Measurements from ENCODE around the gene KRTAP5-5. TPM values are rescaled to one million over a fixed set of nuclear protein-coding genes. Genes with fewer than 3 reads are reported as not detected.

The KRTAP5-5 gene
- total and polyA plus RNA-seq, 2 of the 8 experiments (the other 6 are each of a cell fraction or from before 2014, with no cell fraction given) = 0.09 TPM; not detected in 1

DNA sequence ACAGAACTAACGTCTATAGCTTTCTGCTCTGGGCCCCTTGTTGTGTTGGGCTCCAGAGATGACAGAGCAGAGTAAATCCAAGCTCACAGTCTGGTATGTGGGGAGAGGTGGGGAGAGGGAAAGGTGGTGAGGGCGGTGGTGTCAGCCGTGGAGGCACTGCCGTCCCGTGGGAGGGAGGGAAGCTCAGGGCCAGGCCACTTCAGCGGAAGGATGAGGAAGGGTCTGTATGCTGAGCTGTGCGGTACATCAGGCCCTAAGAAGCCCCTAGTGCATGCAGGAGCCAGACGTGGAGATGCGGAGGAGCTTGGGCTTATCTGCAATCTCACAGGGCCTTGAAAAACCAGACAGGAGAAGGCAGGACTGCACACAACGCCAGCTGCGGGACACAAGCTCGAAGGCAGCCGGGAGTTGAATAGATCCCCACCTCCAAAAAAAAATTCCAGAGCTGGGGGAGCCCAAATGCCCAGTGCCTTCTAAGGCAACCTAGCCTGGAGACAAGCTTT, 1.5 kb downstream of the KRTAP5-5 start (continued):
- TF ChIP-seq SIN3A (conservative IDR thresholded peaks at IDR 0.05 in 1 of 2, IDR thresholded peaks at IDR 0.05 in 1 of 2; ENCODE audit: low read depth in 1 of 2, low read length in 2 of 2) (no peak), POLR2A (IDR thresholded peaks at IDR 0.05; ENCODE audit: control extremely low read depth in 1 of 2, low read depth in 2 of 2, low read length in 2 of 2) (no peak), SIX5 (IDR thresholded peaks at IDR 0.05; ENCODE audit: low read depth, low read length) (no peak)
